Frontal cortex (tissue), 4 donors: ENCODE measurements around the gene GNAO1. TPM values are rescaled to one million over a fixed set of nuclear protein-coding genes. Genes with fewer than 3 reads are reported as not detected.
"Not testable (repeated sequence)": the region's sequence is repeated elsewhere in the genome, so short reads cannot be mapped to it uniquely, and the experiment has no call there.

Experiments
- DNase-seq, 2 donors: peaks; one replicate each; pipeline ENCODE4 v3.0.0; 2012; ENCODE audit warnings: low spot score in 2 of 2
- FAIRE-seq: peaks from 2 replicates; lab custom pipeline; 2012; peaks lifted over from hg19 to GRCh38; lab: Jason Lieb, UNC
- total RNA-seq: library from RNA; depleted of rRNA; stranded (reverse); fragments of >200 nt; gene quantifications from one replicate; pipeline ENCODE4 v1.2.3, GENCODE V29; 2014
- donor health status: control.
- donor health status: control.
- donor health status: control.

GNAO1 gene
- total RNA-seq, 1 donor from 2014 or later: 54.2 TPM

GRCh38 chr16:56370185-56370874 is 179.0 kb downstream of the GNAO1 start:
- no peak for FAIRE-seq

GRCh38 chr16:56370875-56371659 is 179.8 kb downstream of the GNAO1 start:
- DNase-seq (no peak), FAIRE-seq (no peak)

More at GRCh38 chr16:56370185-56370874, 179.0 kb downstream of the GNAO1 start:
- no peak for DNase-seq

GRCh38 chr16:56371660-56371937 is 180.3 kb downstream of the GNAO1 start:
- no peak for DNase-seq
- FAIRE-seq: no peak

GRCh38 chr16:56372013-56372634 is 180.8 kb downstream of the GNAO1 start:
- no peak for DNase-seq
- FAIRE-seq: no peak

GRCh38 chr16:56373003-56373402 is 181.7 kb downstream of the GNAO1 start:
- FAIRE-seq (no peak), DNase-seq (no peak)

- DNase-seq, FAIRE-seq: not testable (repeated sequence)
These were observed 184.5 kb downstream of the GNAO1 start for GRCh38 chr16:56375792-56376191.

GRCh38 chr16:56379044-56379443 is 187.8 kb downstream of the GNAO1 start:
- not testable (repeated sequence) for FAIRE-seq, DNase-seq

- DNase-seq, FAIRE-seq: not testable (repeated sequence)
These were observed 189.6 kb downstream of the GNAO1 start for GRCh38 chr16:56380778-56381485.

- DNase-seq (no peak), FAIRE-seq (no peak)
These were observed 191.2 kb downstream of the GNAO1 start for GRCh38 chr16:56382459-56382858.

GRCh38 chr16:56382901-56383355 is 191.6 kb downstream of the GNAO1 start:
- FAIRE-seq (no peak), DNase-seq (no peak)

- DNase-seq (no peak), FAIRE-seq (no peak)
These were observed 192.9 kb downstream of the GNAO1 start for GRCh38 chr16:56384074-56384721.

GRCh38 chr16:56387396-56387795 is 196.1 kb downstream of the GNAO1 start:
- FAIRE-seq (no peak), DNase-seq (no peak)

GRCh38 chr16:56388209-56388608 is 196.9 kb downstream of the GNAO1 start:
- DNase-seq (no peak), FAIRE-seq (no peak)

- FAIRE-seq (no peak), DNase-seq (no peak)
These were observed 198.3 kb downstream of the GNAO1 start for GRCh38 chr16:56389554-56389953.

GRCh38 chr16:56396724-56397123 is 205.4 kb downstream of the GNAO1 start:
- not testable (repeated sequence) for FAIRE-seq, DNase-seq

- FAIRE-seq (no peak), DNase-seq (no peak)
These were observed 207.8 kb downstream of the GNAO1 start for GRCh38 chr16:56399047-56399446.

- no peak for DNase-seq
- no peak for FAIRE-seq
These were observed 208.2 kb downstream of the GNAO1 start for GRCh38 chr16:56399486-56399885.

- FAIRE-seq (no peak), DNase-seq (no peak)
These were observed 209.2 kb downstream of the GNAO1 start for GRCh38 chr16:56400458-56400857.

GRCh38 chr16:56401482-56401881 is 210.2 kb downstream of the GNAO1 start:
- DNase-seq (no peak), FAIRE-seq (no peak)
